Astrocyte (in vitro differentiated cells and primary cell): ENCODE results near the gene CNN2. TPM values are rescaled to one million over a fixed set of nuclear protein-coding genes. Genes with fewer than 3 reads are reported as not detected.

Experiments
- DNase-seq: peaks from one replicate; pipeline ENCODE4 v3.0.0-alpha.2; 2010; ENCODE audit warnings: low read depth
- FAIRE-seq: peaks from 2 replicates; lab custom pipeline; 2011; peaks lifted over from hg19 to GRCh38; lab: Jason Lieb, UNC
- H2AFZ ChIP-seq: 2 replicates; pipeline ENCODE4 v1.6.0; 2012; ENCODE audit warnings: low read depth, low read length, inconsistent platforms
- H3K27ac ChIP-seq: 2 replicates; pipeline ENCODE4 v1.5.1; 2011; ENCODE audit warnings: low read depth, low read length, inconsistent platforms
- H3K27me3 ChIP-seq: 2 replicates; pipeline ENCODE4 v1.6.0; 2011; ENCODE audit warnings: low read length, inconsistent platforms; ENCODE audit not compliant: insufficient read depth
- H3K36me3 ChIP-seq: 2 replicates; pipeline ENCODE4 v1.5.1; 2011; ENCODE audit warnings: low read length, inconsistent platforms; ENCODE audit not compliant: insufficient read depth
- H3K4me1 ChIP-seq: 2 replicates; pipeline ENCODE4 v1.5.1; 2011; ENCODE audit warnings: low read length, inconsistent platforms; ENCODE audit not compliant: insufficient read depth
- H3K4me2 ChIP-seq: 2 replicates; pipeline ENCODE4 v1.6.0; 2012; ENCODE audit warnings: low read length, inconsistent platforms
- H3K4me3 ChIP-seq: 2 replicates; pipeline ENCODE4 v1.5.1; 2011; ENCODE audit warnings: low read depth, mild to moderate bottlenecking, low read length, inconsistent platforms; ENCODE audit not compliant: insufficient read depth
- H3K79me2 ChIP-seq: 2 replicates; pipeline ENCODE4 v1.6.0; 2012; ENCODE audit warnings: mild to moderate bottlenecking, low read length, inconsistent platforms; ENCODE audit not compliant: insufficient read depth
- H3K9ac ChIP-seq: 2 replicates; pipeline ENCODE4 v1.6.0; 2012; ENCODE audit warnings: mild to moderate bottlenecking, low read length, inconsistent platforms
- H3K9me3 ChIP-seq: 2 replicates; pipeline ENCODE4 v1.5.1; 2012; ENCODE audit warnings: low read depth, mild to moderate bottlenecking, low read length, inconsistent platforms; ENCODE audit not compliant: insufficient read depth
- H4K20me1 ChIP-seq: 2 replicates; pipeline ENCODE4 v1.6.0; 2012; ENCODE audit warnings: low read length, inconsistent platforms; ENCODE audit not compliant: insufficient read depth
- H3K27ac Mint-ChIP-seq: one replicate; pipeline ENCODE4 v1.8.0; 2021; ENCODE audit warnings: mild to moderate bottlenecking, mixed read lengths; ENCODE audit not compliant: unreplicated experiment
- H3K27me3 Mint-ChIP-seq: one replicate; pipeline ENCODE4 v1.8.0; 2021; ENCODE audit warnings: low read depth, mixed read lengths; ENCODE audit not compliant: unreplicated experiment
- H3K36me3 Mint-ChIP-seq: one replicate; pipeline ENCODE4 v1.8.0; 2021; ENCODE audit warnings: low read depth, mixed read lengths; ENCODE audit not compliant: unreplicated experiment
- H3K4me1 Mint-ChIP-seq: one replicate; pipeline ENCODE4 v1.8.0; 2021; ENCODE audit warnings: low read depth, mixed read lengths; ENCODE audit not compliant: unreplicated experiment
- H3K4me3 Mint-ChIP-seq: one replicate; pipeline ENCODE4 v1.8.0; 2021; ENCODE audit warnings: mild to moderate bottlenecking, moderate library complexity, mixed read lengths; ENCODE audit not compliant: unreplicated experiment
- H3K9me3 Mint-ChIP-seq: one replicate; pipeline ENCODE4 v1.8.0; 2021; ENCODE audit warnings: mild to moderate bottlenecking, mixed read lengths; ENCODE audit not compliant: unreplicated experiment
- CTCF ChIP-seq: IDR thresholded peaks from 2 replicates; pipeline ENCODE4 v1.5.1; 2011; ENCODE audit warnings: low read depth, mild to moderate bottlenecking, inconsistent platforms, low read length, moderate library complexity; ENCODE audit not compliant: insufficient read depth
- EZH2 ChIP-seq: IDR thresholded peaks from 2 replicates; pipeline ENCODE4 v1.6.1; 2012; ENCODE audit warnings: mild to moderate bottlenecking, low read length, inconsistent platforms; ENCODE audit not compliant: insufficient read depth
- total RNA-seq: library from RNA; stranded (reverse); gene quantifications from 2 replicates; pipeline ENCODE4 v1.2.1, GENCODE V29; 2021

Gene CNN2
- total RNA-seq, 1 donor from 2014 or later, result 819 TPM

- no peak overlapping the region for H3K4me3 ChIP-seq
Measured at GRCh38 chr19:1070931-1071791, 44.8 kb downstream of the CNN2 start.

GRCh38 chr19:1072371-1073015, 46.1 kb downstream of the CNN2 start:
- H2AFZ ChIP-seq, result no peak overlapping the region
- H3K4me3 ChIP-seq, result no peak overlapping the region
- no peaks in the 10 kb centered on the region for H3K4me1 Mint-ChIP-seq
- peaks cover 2% of the 10 kb centered on the region for H3K36me3 Mint-ChIP-seq
- no peak for FAIRE-seq
- no peaks in the 10 kb centered on the region for H4K20me1 ChIP-seq
- H3K9me3 ChIP-seq, result no peaks in the 10 kb centered on the region
- H3K9ac ChIP-seq, result no peak overlapping the region
- DNase-seq, result no peak
- TF ChIP-seq EZH2, result no peak
- no peak for TF ChIP-seq CTCF
- H3K79me2 ChIP-seq, result no peaks in the 10 kb centered on the region
- no peak overlapping the region for H3K27ac ChIP-seq
- no peaks in the 10 kb centered on the region for H3K36me3 ChIP-seq
- H3K4me3 Mint-ChIP-seq, result no peak overlapping the region
- no peaks in the 10 kb centered on the region for H3K4me1 ChIP-seq
- H3K9me3 Mint-ChIP-seq, result no peaks in the 10 kb centered on the region
- H3K4me2 ChIP-seq, result no peak overlapping the region
- peaks cover 35% of the 10 kb centered on the region for H3K27me3 Mint-ChIP-seq
- H3K27me3 ChIP-seq, result peaks cover 31% of the 10 kb centered on the region
- H3K27ac Mint-ChIP-seq, result no peak overlapping the region

More at GRCh38 chr19:1070931-1071791, 44.8 kb downstream of the CNN2 start:
- Mint-ChIP-seq H3K9me3 (no peaks in the 10 kb centered on the region), H3K4me3 (no peak overlapping the region), H3K27me3 (peaks cover 35% of the 10 kb centered on the region), H3K27ac (no peak overlapping the region), H3K4me1 (no peaks in the 10 kb centered on the region), H3K36me3 (peaks cover 2% of the 10 kb centered on the region)
- Histone ChIP-seq H3K9ac (no peak overlapping the region), H3K4me1 (peaks cover 3% of the 10 kb centered on the region), H3K27ac (no peak overlapping the region), H3K79me2 (no peaks in the 10 kb centered on the region), H3K9me3 (no peaks in the 10 kb centered on the region), H3K27me3 (peaks cover 35% of the 10 kb centered on the region), H3K4me2 (peak overlapping the region; percentile 44), H4K20me1 (no peaks in the 10 kb centered on the region), H3K36me3 (no peaks in the 10 kb centered on the region), H2AFZ (no peak overlapping the region)
- FAIRE-seq (no peak), DNase-seq (no peak)
- TF ChIP-seq CTCF, result no peak
- peak; percentile 93 for TF ChIP-seq EZH2
